H1 (cell line): ENCODE results near the gene FAAH. TPM values are rescaled to one million over a fixed set of nuclear protein-coding genes. Genes with fewer than 3 reads are reported as not detected.

Source experiments
- BACH1 ChIP-seq: IDR thresholded peaks from 2 replicates; pipeline ENCODE4 v1.6.1; 2012; ENCODE audit warnings: low read length, improper control_type of control experiment
- SP2 ChIP-seq: IDR thresholded peaks from 2 replicates; pipeline ENCODE4 v1.6.1; 2012; ENCODE audit warnings: mild to moderate bottlenecking, low read length, inconsistent platforms
- TAF7 ChIP-seq: optimal IDR thresholded peaks from 2 replicates; pipeline ENCODE3; 2011; ENCODE audit warnings: low read depth, mild to moderate bottlenecking, inconsistent platforms, low read length, moderate library complexity, borderline replicate concordance
- USF2 ChIP-seq: IDR thresholded peaks from 2 replicates; pipeline ENCODE4 v1.6.1; 2011; ENCODE audit warnings: low read length, improper control_type of control experiment
- polyA plus RNA-seq, 7 experiments: library from polyadenylated mRNA; depleted of rRNA in 3 of 7; stranded (reverse) in 5 of 7; unstranded in 2 of 7; fragments of >200 nt in 5 of 7; fragments of 200-250 nt in 2 of 7; gene quantifications; 1 replicate in 5 of 7; 2 replicates in 1 of 7; 4 replicates in 1 of 7; pipeline versions ENCODE4 v1.2.1 to v1.2.3, GENCODE V29; 2011 to 2013; ENCODE audit warnings: missing spikeins in 2 of 7, mixed read lengths in 2 of 7
- total RNA-seq: library from RNA; stranded (reverse); fragmentation: NEBNext Ultra II Directional; extraction: Animal tissue kit (Norgen Biotek cat#: 25700); gene quantifications from 2 replicates; pipeline ENCODE4 v1.2.1, GENCODE V29; 2021
- TF ChIP-seq, protein P1 (sequence below), 3 experiments: IDR thresholded peaks; 1 replicate in 2 of 3; 2 replicates in 1 of 3; pipeline versions ENCODE4 v1.5.1 to v1.6.1; 2011; ENCODE audit warnings: low read length in 3 of 3, mild to moderate bottlenecking in 3 of 3, inconsistent platforms in 2 of 3, low read depth in 1 of 3, moderate library complexity in 1 of 3; ENCODE audit not compliant: insufficient read depth in 1 of 3; ENCODE audit errors: control extremely low read depth in 1 of 3

Gene FAAH
- total and polyA plus RNA-seq, 2 of the 8 experiments (the other 6 are each of a cell fraction or from before 2014, with no cell fraction given), result 41.2 to 47.3 TPM

- TF ChIP-seq USF2 (no peak), BACH1 (no peak), SP2 (no peak), TAF7 (no peak)
- TF ChIP-seq, protein P1, sequence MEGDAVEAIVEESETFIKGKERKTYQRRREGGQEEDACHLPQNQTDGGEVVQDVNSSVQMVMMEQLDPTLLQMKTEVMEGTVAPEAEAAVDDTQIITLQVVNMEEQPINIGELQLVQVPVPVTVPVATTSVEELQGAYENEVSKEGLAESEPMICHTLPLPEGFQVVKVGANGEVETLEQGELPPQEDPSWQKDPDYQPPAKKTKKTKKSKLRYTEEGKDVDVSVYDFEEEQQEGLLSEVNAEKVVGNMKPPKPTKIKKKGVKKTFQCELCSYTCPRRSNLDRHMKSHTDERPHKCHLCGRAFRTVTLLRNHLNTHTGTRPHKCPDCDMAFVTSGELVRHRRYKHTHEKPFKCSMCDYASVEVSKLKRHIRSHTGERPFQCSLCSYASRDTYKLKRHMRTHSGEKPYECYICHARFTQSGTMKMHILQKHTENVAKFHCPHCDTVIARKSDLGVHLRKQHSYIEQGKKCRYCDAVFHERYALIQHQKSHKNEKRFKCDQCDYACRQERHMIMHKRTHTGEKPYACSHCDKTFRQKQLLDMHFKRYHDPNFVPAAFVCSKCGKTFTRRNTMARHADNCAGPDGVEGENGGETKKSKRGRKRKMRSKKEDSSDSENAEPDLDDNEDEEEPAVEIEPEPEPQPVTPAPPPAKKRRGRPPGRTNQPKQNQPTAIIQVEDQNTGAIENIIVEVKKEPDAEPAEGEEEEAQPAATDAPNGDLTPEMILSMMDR (IDR thresholded peaks at IDR 0.05; ENCODE audit: control extremely low read depth in 1 of 3, insufficient read depth in 1 of 3, low read depth in 1 of 3, low read length in 3 of 3), result no peak
These were observed 10.5 kb downstream of the FAAH start (continued) for GRCh38 chr1:46404482-46405196.
